HS-5 (cell line): Measurements from ENCODE around the gene YAP1.

Experiments
- DNase-seq: peaks from one replicate; pipeline ENCODE4 v3.0.0-alpha.2; 2012; ENCODE audit warnings: low read depth

Gene YAP1

GRCh38 chr11:102109896-102110760 lies at the start of gene YAP1:
TSS of gene YAP1 (plus strand) at chr11:102110447. CDS start at chr11:102110849, 402 bp downstream.
- peak; percentile 98 for DNase-seq

GRCh38 chr11:102061276-102061675 lies 49.0 kb upstream of the YAP1 start:
- no peak for DNase-seq

- DNase-seq: no peak
Observed at GRCh38 chr11:102062106-102062505, 48.1 kb upstream of the YAP1 start.

- no peak for DNase-seq
Observed at GRCh38 chr11:102064316-102064715, 45.9 kb upstream of the YAP1 start.

GRCh38 chr11:102070766-102071165 lies 39.5 kb upstream of the YAP1 start:
- DNase-seq: no peak

GRCh38 chr11:102071497-102072472 lies 38.5 kb upstream of the YAP1 start:
- no peak for DNase-seq

- DNase-seq: no peak
Observed at GRCh38 chr11:102073253-102073652, 37.0 kb upstream of the YAP1 start.

- DNase-seq: peak; percentile 15
Observed at GRCh38 chr11:102079625-102080024, 30.6 kb upstream of the YAP1 start.

- no peak for DNase-seq
Observed at GRCh38 chr11:102081313-102081712, 28.9 kb upstream of the YAP1 start.

GRCh38 chr11:102085864-102086551 lies 24.2 kb upstream of the YAP1 start:
- no peak for DNase-seq

- DNase-seq: no peak
Observed at GRCh38 chr11:102097186-102097585, 13.1 kb upstream of the YAP1 start.

- DNase-seq: no peak
Observed at GRCh38 chr11:102099755-102100154, 10.5 kb upstream of the YAP1 start.

GRCh38 chr11:102108734-102109440 lies 1.4 kb upstream of the YAP1 start:
- no peak for DNase-seq

GRCh38 chr11:102110761-102111010 lies 439 bp downstream of the YAP1 start:
- no peak for DNase-seq

- peak; percentile 49 for DNase-seq
Observed at GRCh38 chr11:102111011-102111786, 952 bp downstream of the YAP1 start.

GRCh38 chr11:102111787-102112508 lies 1.7 kb downstream of the YAP1 start:
- peak; percentile 100 for DNase-seq

GRCh38 chr11:102112509-102112821 lies 2.2 kb downstream of the YAP1 start:
- no peak for DNase-seq

- no peak for DNase-seq
Observed at GRCh38 chr11:102114032-102114431, 3.8 kb downstream of the YAP1 start.

- no peak for DNase-seq
Observed at GRCh38 chr11:102115557-102115956, 5.3 kb downstream of the YAP1 start.

- DNase-seq: no peak
Observed at GRCh38 chr11:102116453-102117205, 6.4 kb downstream of the YAP1 start.
